Nephron progenitor cell (in vitro differentiated cells): ENCODE results near the gene ARID3B.

Experiments used
- DNase-seq: peaks from one replicate; pipeline ENCODE4 v3.0.0; 2021
- H3K27ac Mint-ChIP-seq: 2 replicates; pipeline ENCODE4 v1.8.0; 2021; ENCODE audit warnings: mild to moderate bottlenecking, moderate library complexity, mixed read lengths
- H3K27me3 Mint-ChIP-seq: 2 replicates; pipeline ENCODE4 v1.8.0; 2021; ENCODE audit warnings: mild to moderate bottlenecking, low read depth, mixed read lengths; ENCODE audit not compliant: poor library complexity
- H3K36me3 Mint-ChIP-seq: 2 replicates; pipeline ENCODE4 v1.8.0; 2021; ENCODE audit warnings: low read depth, mixed read lengths
- H3K4me1 Mint-ChIP-seq: 2 replicates; pipeline ENCODE4 v1.8.0; 2021; ENCODE audit warnings: mixed read lengths
- H3K4me3 Mint-ChIP-seq: 2 replicates; pipeline ENCODE4 v1.8.0; 2021; ENCODE audit warnings: mild to moderate bottlenecking, moderate library complexity, mixed read lengths
- H3K9me3 Mint-ChIP-seq: 2 replicates; pipeline ENCODE4 v1.8.0; 2021; ENCODE audit warnings: mild to moderate bottlenecking, moderate library complexity, mixed read lengths
- TF ChIP-seq, protein P1 (sequence below): fragments of 200-600 bp; sonication (generic); IDR thresholded peaks from 2 replicates; pipeline ENCODE4 v1.5.0; 2021; ENCODE audit warnings: antibody characterized with exemption

The ARID3B gene

GRCh38 chr15:74579001-74579400, 38.0 kb downstream of the ARID3B start:
- TF ChIP-seq, protein P1, sequence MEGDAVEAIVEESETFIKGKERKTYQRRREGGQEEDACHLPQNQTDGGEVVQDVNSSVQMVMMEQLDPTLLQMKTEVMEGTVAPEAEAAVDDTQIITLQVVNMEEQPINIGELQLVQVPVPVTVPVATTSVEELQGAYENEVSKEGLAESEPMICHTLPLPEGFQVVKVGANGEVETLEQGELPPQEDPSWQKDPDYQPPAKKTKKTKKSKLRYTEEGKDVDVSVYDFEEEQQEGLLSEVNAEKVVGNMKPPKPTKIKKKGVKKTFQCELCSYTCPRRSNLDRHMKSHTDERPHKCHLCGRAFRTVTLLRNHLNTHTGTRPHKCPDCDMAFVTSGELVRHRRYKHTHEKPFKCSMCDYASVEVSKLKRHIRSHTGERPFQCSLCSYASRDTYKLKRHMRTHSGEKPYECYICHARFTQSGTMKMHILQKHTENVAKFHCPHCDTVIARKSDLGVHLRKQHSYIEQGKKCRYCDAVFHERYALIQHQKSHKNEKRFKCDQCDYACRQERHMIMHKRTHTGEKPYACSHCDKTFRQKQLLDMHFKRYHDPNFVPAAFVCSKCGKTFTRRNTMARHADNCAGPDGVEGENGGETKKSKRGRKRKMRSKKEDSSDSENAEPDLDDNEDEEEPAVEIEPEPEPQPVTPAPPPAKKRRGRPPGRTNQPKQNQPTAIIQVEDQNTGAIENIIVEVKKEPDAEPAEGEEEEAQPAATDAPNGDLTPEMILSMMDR, result no peak
- Mint-ChIP-seq H3K36me3 (peaks cover 69% of the 10 kb centered on the region), H3K4me3 (no peak overlapping the region), H3K27me3 (peaks cover 8% of the 10 kb centered on the region), H3K4me1 (peaks cover 64% of the 10 kb centered on the region), H3K27ac (peak overlapping the region; percentile 52), H3K9me3 (no peaks in the 10 kb centered on the region)
- DNase-seq, result no peak

GRCh38 chr15:74580538-74581350, 39.7 kb downstream of the ARID3B start:
- TF ChIP-seq, protein P1, result no peak
- H3K27me3 Mint-ChIP-seq, result peaks cover 10% of the 10 kb centered on the region
- no peak overlapping the region for H3K4me3 Mint-ChIP-seq
- DNase-seq, result no peak
- peaks cover 56% of the 10 kb centered on the region for H3K36me3 Mint-ChIP-seq
- no peaks in the 10 kb centered on the region for H3K9me3 Mint-ChIP-seq
- H3K4me1 Mint-ChIP-seq, result peaks cover 68% of the 10 kb centered on the region
- peak overlapping the region; percentile 78 for H3K27ac Mint-ChIP-seq

DNA sequence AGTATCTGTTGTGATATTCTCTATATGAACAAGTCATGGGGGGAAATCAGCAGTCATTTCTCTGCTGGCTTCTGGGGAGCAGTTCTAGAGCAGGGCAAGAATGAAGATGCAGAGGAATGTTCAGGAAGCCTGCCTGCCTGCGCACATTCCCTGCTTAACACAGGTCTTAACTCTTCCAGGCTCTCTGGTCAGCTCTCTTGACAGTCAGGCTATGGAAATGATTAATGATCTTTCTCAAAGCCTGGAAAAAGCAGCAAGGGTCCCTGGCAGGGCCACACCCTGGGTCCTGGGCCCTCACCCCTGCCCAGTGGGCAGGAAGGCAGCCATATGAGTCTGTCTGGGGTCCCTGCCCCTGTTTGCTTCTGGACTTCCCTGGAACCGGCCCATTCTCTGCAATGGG, 43.2 kb downstream of the ARID3B start:
- H3K4me3 Mint-ChIP-seq, result peak overlapping the region; percentile 64
- TF ChIP-seq, protein P1, result no peak
- peaks cover 7% of the 10 kb centered on the region for H3K27me3 Mint-ChIP-seq
- H3K4me1 Mint-ChIP-seq, result peaks cover 92% of the 10 kb centered on the region
- H3K27ac Mint-ChIP-seq, result peak overlapping the region; percentile 97
- DNase-seq, result no peak
- H3K9me3 Mint-ChIP-seq, result no peaks in the 10 kb centered on the region
- peaks cover 43% of the 10 kb centered on the region for H3K36me3 Mint-ChIP-seq

GRCh38 chr15:74584779-74585178, 43.8 kb downstream of the ARID3B start:
- H3K9me3 Mint-ChIP-seq, result no peaks in the 10 kb centered on the region
- TF ChIP-seq, protein P1, result no peak
- peak overlapping the region; percentile 64 for H3K4me3 Mint-ChIP-seq
- peaks cover 7% of the 10 kb centered on the region for H3K27me3 Mint-ChIP-seq
- peaks cover 92% of the 10 kb centered on the region for H3K4me1 Mint-ChIP-seq
- H3K36me3 Mint-ChIP-seq, result peaks cover 41% of the 10 kb centered on the region
- peak overlapping the region; percentile 97 for H3K27ac Mint-ChIP-seq
- peak; percentile 52 for DNase-seq

- peaks cover 95% of the 10 kb centered on the region for H3K4me1 Mint-ChIP-seq
- no peaks in the 10 kb centered on the region for H3K9me3 Mint-ChIP-seq
- no peak overlapping the region for H3K4me3 Mint-ChIP-seq
- TF ChIP-seq, protein P1, result no peak
- H3K36me3 Mint-ChIP-seq, result peaks cover 43% of the 10 kb centered on the region
- no peak for DNase-seq
- H3K27me3 Mint-ChIP-seq, result peaks cover 7% of the 10 kb centered on the region
- H3K27ac Mint-ChIP-seq, result peak overlapping the region; percentile 97
Observed at GRCh38 chr15:74585191-74585590, 44.2 kb downstream of the ARID3B start.

DNA sequence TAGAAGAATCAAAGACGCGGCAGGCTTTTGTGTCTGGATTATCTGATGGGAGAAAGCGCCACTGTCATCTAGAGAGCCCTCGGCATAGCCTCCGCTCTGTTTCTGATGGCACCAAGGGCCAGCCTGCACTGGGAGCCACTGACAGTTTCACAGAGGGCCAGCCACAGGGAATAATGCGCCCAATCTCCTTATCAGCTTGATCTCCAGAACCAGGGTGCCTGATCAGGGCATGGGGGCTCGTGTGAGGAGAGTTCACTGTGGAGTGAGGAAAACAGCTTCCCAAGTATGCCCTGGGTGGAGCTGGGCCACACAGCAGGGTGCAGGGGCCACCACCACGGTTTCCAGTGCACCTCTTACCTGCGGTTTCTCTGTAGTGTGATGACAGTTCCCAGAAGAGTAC, 44.8 kb downstream of the ARID3B start:
- Mint-ChIP-seq H3K27ac (no peak overlapping the region), H3K4me3 (peak overlapping the region; percentile 28), H3K27me3 (peaks cover 7% of the 10 kb centered on the region), H3K36me3 (peaks cover 44% of the 10 kb centered on the region), H3K4me1 (peaks cover 94% of the 10 kb centered on the region), H3K9me3 (no peaks in the 10 kb centered on the region)
- TF ChIP-seq, protein P1, result no peak
- DNase-seq, result no peak
